SK-N-SH treated with all-trans-retinoic acid at 6 μM for 48 hours (cell line): ENCODE data around the gene NECTIN4.

ENCODE experiments used
- ARNTL ChIP-seq: fragments of 450-650 bp; formaldehyde crosslinking; IDR thresholded peaks from 2 replicates; pipeline ENCODE4 v1.5.0; 2020; ENCODE audit warnings: low read depth, mild to moderate bottlenecking, moderate library complexity, borderline replicate concordance
- CSDC2 ChIP-seq: fragments of 250-450 bp; sonication (Bioruptor Pico); IDR thresholded peaks from 2 replicates; pipeline ENCODE4 v1.5.0; 2020; ENCODE audit warnings: mild to moderate bottlenecking, moderate library complexity
- CSRNP3 ChIP-seq: fragments of 250-450 bp; sonication (Bioruptor Pico); IDR thresholded peaks from 2 replicates; pipeline ENCODE4 v1.5.1; 2021; ENCODE audit warnings: mild to moderate bottlenecking, moderate library complexity
- GLIS3 ChIP-seq: fragments of 250-450 bp; sonication (Bioruptor Pico); IDR thresholded peaks from 2 replicates; pipeline ENCODE4 v1.5.0; 2020; ENCODE audit warnings: mild to moderate bottlenecking, moderate library complexity
- PATZ1 ChIP-seq: fragments of 250-450 bp; sonication (Bioruptor Pico); IDR thresholded peaks from 2 replicates; pipeline ENCODE4 v1.8.0; 2020; ENCODE audit warnings: mild to moderate bottlenecking, moderate library complexity, borderline replicate concordance
- SNAI2 ChIP-seq: fragments of 250-450 bp; sonication (Bioruptor Pico); IDR thresholded peaks from 2 replicates; pipeline ENCODE4 v1.5.0; 2020; ENCODE audit warnings: mild to moderate bottlenecking, moderate library complexity
- TSHZ2 ChIP-seq: fragments of 250-450 bp; sonication (Bioruptor Pico); IDR thresholded peaks from 2 replicates; pipeline ENCODE4 v1.5.0; 2020; ENCODE audit warnings: mild to moderate bottlenecking, moderate library complexity
- ZFP3 ChIP-seq: fragments of 250-450 bp; sonication (Bioruptor Pico); IDR thresholded peaks from 2 replicates; pipeline ENCODE4 v1.5.0; 2020; ENCODE audit warnings: mild to moderate bottlenecking, moderate library complexity
- ZNF565 ChIP-seq: fragments of 450-650 bp; formaldehyde crosslinking; conservative IDR thresholded peaks from 2 replicates; pipeline ENCODE4 v1.5.0; 2020; ENCODE audit warnings: low read depth, mild to moderate bottlenecking, moderate library complexity

GRCh38 chr1:161069731-161070270 lies 19.6 kb downstream of the NECTIN4 start, which contains the start of gene ARHGAP30:
- no peak for TF ChIP-seq GLIS3 (CRISPR knock-in tag)
- no peak for TF ChIP-seq PATZ1 (CRISPR knock-in tag)
- TF ChIP-seq SNAI2 (CRISPR knock-in tag) = no peak
- no peak for TF ChIP-seq CSDC2 (CRISPR knock-in tag)
- no peak for TF ChIP-seq TSHZ2 (CRISPR knock-in tag)
- TF ChIP-seq CSRNP3 (CRISPR knock-in tag) = no peak
- TF ChIP-seq ARNTL (CRISPR knock-in tag) = no peak
- no peak for TF ChIP-seq ZNF565 (CRISPR knock-in tag)
- no peak for TF ChIP-seq ZFP3 (CRISPR knock-in tag)
